GM12873 (cell line): ENCODE results near the gene SHROOM3.

Source experiments
- CTCF ChIP-seq: IDR thresholded peaks from 2 replicates; pipeline ENCODE4 v1.5.1; 2012; ENCODE audit warnings: low read depth, mild to moderate bottlenecking, moderate library complexity, low read length, control low read depth; ENCODE audit not compliant: insufficient read depth; ENCODE audit errors: missing control alignments

SHROOM3 gene

GRCh38 chr4:76434901-76435527 is at the start of gene SHROOM3:
TSS of gene SHROOM3 (plus strand) at chr4:76435229. CDS start at chr4:76436053, 824 bp downstream.
- TF ChIP-seq CTCF, result no peak

- TF ChIP-seq CTCF, result no peak
These were observed 49.1 kb upstream of the SHROOM3 start for GRCh38 chr4:76385974-76386373.

- no peak for TF ChIP-seq CTCF
These were observed 48.3 kb upstream of the SHROOM3 start for GRCh38 chr4:76386566-76387305.

- TF ChIP-seq CTCF, result no peak
These were observed 46.7 kb upstream of the SHROOM3 start for GRCh38 chr4:76388160-76388908.

GRCh38 chr4:76401654-76402053 is 33.4 kb upstream of the SHROOM3 start:
- no peak for TF ChIP-seq CTCF

- TF ChIP-seq CTCF, result no peak
These were observed 28.9 kb upstream of the SHROOM3 start for GRCh38 chr4:76406081-76406480.

GRCh38 chr4:76407440-76408119 is 27.4 kb upstream of the SHROOM3 start:
- no peak for TF ChIP-seq CTCF
